ENCODE data around the gene OSBPL9. TPM values are rescaled to one million over a fixed set of nuclear protein-coding genes. Genes with fewer than 3 reads are reported as not detected.

OSBPL9 gene
- polyA plus RNA-seq, 5 donors = 82.3 to 140 (median 131) TPM

- no peak for DNase-seq
These were observed 118.2 kb downstream of the OSBPL9 start for GRCh38 chr1:51734896-51735745.

GRCh38 chr1:51735746-51736254, 118.9 kb downstream of the OSBPL9 start:
- DNase-seq = no peak

GRCh38 chr1:51736702-51737101, 119.8 kb downstream of the OSBPL9 start:
- DNase-seq = no peak

- no peak for DNase-seq
These were observed 121.8 kb downstream of the OSBPL9 start for GRCh38 chr1:51738681-51739080.

- no peak for DNase-seq
These were observed 123.8 kb downstream of the OSBPL9 start for GRCh38 chr1:51740652-51741051.

GRCh38 chr1:51741121-51741681, 124.3 kb downstream of the OSBPL9 start:
- no peak for DNase-seq

GRCh38 chr1:51744506-51745303, 127.8 kb downstream of the OSBPL9 start:
- DNase-seq = no peak

GRCh38 chr1:51745304-51745570, 128.3 kb downstream of the OSBPL9 start:
- DNase-seq = no peak

GRCh38 chr1:51749151-51749550, 132.3 kb downstream of the OSBPL9 start:
- DNase-seq = no peak

- no peak for DNase-seq
These were observed 133.3 kb downstream of the OSBPL9 start for GRCh38 chr1:51750218-51750617.

- no peak for DNase-seq
These were observed 133.8 kb downstream of the OSBPL9 start for GRCh38 chr1:51750729-51751128.

GRCh38 chr1:51752073-51752948, 135.4 kb downstream of the OSBPL9 start:
- DNase-seq = no peak

- no peak for DNase-seq
These were observed 137.1 kb downstream of the OSBPL9 start for GRCh38 chr1:51753969-51754368.

- DNase-seq = no peak
These were observed 137.8 kb downstream of the OSBPL9 start for GRCh38 chr1:51754666-51755065.

- DNase-seq = no peak
These were observed 138.5 kb downstream of the OSBPL9 start for GRCh38 chr1:51755437-51755836.

GRCh38 chr1:51756290-51756689, 139.4 kb downstream of the OSBPL9 start:
- DNase-seq = no peak

GRCh38 chr1:51758310-51758709, 141.4 kb downstream of the OSBPL9 start:
- no peak for DNase-seq

- DNase-seq = no peak
These were observed 144.0 kb downstream of the OSBPL9 start for GRCh38 chr1:51760872-51761271.

- DNase-seq = no peak
These were observed 144.5 kb downstream of the OSBPL9 start for GRCh38 chr1:51761351-51761750.

GRCh38 chr1:51768971-51769588, 152.2 kb downstream of the OSBPL9 start:
- peak; percentile 25 to 52 for DNase-seq

- DNase-seq = no peak
These were observed 159.5 kb downstream of the OSBPL9 start for GRCh38 chr1:51776408-51776807.

All from right lung (tissue), 5 donors.